ENCODE measurements around the gene HSFX3. TPM values are rescaled to one million over a fixed set of nuclear protein-coding genes. Genes with fewer than 3 reads are reported as not detected.

HSFX3 gene
- total and polyA plus RNA-seq, 2 of the 13 experiments (the other 11 are each of a cell fraction or from before 2014, with no cell fraction given), result not detected

DNA sequence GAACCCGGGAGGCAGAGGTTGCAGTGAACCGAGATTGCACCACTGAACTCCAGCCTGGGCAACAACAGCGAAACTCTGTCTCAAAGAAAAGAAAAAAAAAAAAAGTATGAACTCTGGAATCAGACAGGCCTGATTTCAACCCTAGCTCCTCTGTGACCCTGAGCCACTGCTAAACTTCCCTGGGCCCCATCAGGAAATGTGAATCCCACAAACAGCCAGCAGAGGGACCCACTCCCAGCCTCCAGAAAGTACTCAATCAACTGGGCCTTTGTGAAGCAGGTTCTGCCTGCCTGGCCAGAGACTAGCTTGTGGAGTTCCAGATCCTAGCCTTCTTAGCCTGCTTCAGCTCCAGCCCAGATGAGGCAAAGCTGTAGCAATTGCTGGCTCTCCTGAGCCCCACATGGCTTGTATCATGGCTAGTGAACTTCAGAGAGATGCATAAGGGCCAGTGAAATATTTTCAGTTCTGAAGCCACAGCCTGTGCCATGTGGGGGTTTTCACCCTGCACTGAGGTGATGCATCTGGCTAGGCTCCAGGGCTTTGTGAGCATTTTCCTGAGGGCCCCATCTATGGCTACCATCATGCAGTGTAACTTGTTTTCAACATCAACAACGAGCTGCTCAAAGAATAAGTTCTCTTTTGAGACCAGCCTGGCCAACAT, 37.4 kb downstream of the HSFX3 start:
- H3K4me2 ChIP-seq (ENCODE audit: low read depth, low read length), result no peak overlapping the region
- intact Hi-C loops (cut with micrococcal nuclease; ENCODE audit: unreplicated experiment) (loop anchor here (1.0 kb wide), 1 partner anchor 28 kb away; no protein-coding TSS in a partner anchor), in situ Hi-C loops (cut with HindIII; ENCODE audit: extremely low pct_ligation_motif_present, low pct_unique_long_range_greater_than_20kb) (no loop called here)
- FAIRE-seq, result peak; percentile 54
- H3K79me2 ChIP-seq (ENCODE audit: insufficient read depth, low read length), result no peaks in the 10 kb centered on the region
- peak; percentile 49 for DNase-seq (ENCODE audit: low spot score)
- POLR2A ChIA-PET, result interaction anchor here (1.6 kb wide), 1 partner anchor 28 kb away, joined by 8 read pairs; the partner anchor contains the start of gene EOLA1
- no peaks in the 10 kb centered on the region for H3K9me3 ChIP-seq (ENCODE audit: low read length)
- no peak overlapping the region for H2AFZ ChIP-seq (ENCODE audit: low read length)
- no peaks in the 10 kb centered on the region for H3K36me3 ChIP-seq (replicated peaks in 1 of 2; ENCODE audit: control insufficient read depth in 1 of 2, insufficient read depth in 2 of 2, low read length in 2 of 2)
- TF ChIP-seq SMC3 (IDR thresholded peaks at IDR 0.05; ENCODE audit: low read length), result peak; percentile 67
- peak; percentile 59; the same call in 1 of the 2 replicates for TF ChIP-seq ZNF768 (CRISPR knock-in tag; IDR thresholded peaks at IDR 0.05)
- TF ChIP-seq ZFP62 (CRISPR knock-in tag; IDR thresholded peaks at IDR 0.05), result no peak
- peak; percentile 59 for TF ChIP-seq ZNF770 (CRISPR knock-in tag; IDR thresholded peaks at IDR 0.05)
- peak; percentile 36 for TF ChIP-seq STAG1 (CRISPR knock-in tag; IDR thresholded peaks at IDR 0.05)
- TF ChIP-seq, protein P1, sequence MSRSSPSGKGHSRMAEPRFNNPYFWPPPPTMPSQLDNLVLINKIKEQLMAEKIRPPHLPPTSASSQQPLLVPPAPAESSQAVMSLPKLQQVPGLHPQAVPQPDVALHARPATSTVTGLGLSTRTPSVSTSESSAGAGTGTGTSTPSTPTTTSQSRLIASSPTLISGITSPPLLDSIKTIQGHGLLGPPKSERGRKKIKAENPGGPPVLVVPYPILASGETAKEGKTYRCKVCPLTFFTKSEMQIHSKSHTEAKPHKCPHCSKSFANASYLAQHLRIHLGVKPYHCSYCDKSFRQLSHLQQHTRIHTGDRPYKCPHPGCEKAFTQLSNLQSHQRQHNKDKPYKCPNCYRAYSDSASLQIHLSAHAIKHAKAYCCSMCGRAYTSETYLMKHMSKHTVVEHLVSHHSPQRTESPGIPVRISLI (CRISPR knock-in tag; IDR thresholded peaks at IDR 0.05; ENCODE audit: borderline replicate concordance), result peak; percentile 56; the same call in 1 of the 2 replicates
- TF ChIP-seq RAD21 (CRISPR knock-in tag; IDR thresholded peaks at IDR 0.05), result peak; percentile 21; the same call in 1 of the 2 replicates
- peak; percentile 71 for TF ChIP-seq CTCF (CRISPR knock-in tag; IDR thresholded peaks at IDR 0.05)
- TF ChIP-seq, protein P2, sequence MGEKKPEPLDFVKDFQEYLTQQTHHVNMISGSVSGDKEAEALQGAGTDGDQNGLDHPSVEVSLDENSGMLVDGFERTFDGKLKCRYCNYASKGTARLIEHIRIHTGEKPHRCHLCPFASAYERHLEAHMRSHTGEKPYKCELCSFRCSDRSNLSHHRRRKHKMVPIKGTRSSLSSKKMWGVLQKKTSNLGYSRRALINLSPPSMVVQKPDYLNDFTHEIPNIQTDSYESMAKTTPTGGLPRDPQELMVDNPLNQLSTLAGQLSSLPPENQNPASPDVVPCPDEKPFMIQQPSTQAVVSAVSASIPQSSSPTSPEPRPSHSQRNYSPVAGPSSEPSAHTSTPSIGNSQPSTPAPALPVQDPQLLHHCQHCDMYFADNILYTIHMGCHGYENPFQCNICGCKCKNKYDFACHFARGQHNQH (CRISPR knock-in tag; IDR thresholded peaks at IDR 0.05), result no peak
- TF ChIP-seq ARHGAP35 (CRISPR knock-in tag; IDR thresholded peaks at IDR 0.05; ENCODE audit: borderline replicate concordance), result no peak
- H3K4me1 ChIP-seq (ENCODE audit: insufficient read depth, low read length), result peaks cover 10% of the 10 kb centered on the region; the same call in 1 of the 2 replicates
- no peaks in the 10 kb centered on the region for H3K27me3 ChIP-seq (ENCODE audit: control insufficient read depth in 1 of 2, insufficient read depth in 2 of 2, low read length in 2 of 2)
- BruUV-seq (replicated peaks), result no TSS peak
- no peaks in the 10 kb centered on the region for H4K20me1 ChIP-seq (ENCODE audit: insufficient read depth, low read length)
- no peak overlapping the region for H3K9ac ChIP-seq (ENCODE audit: insufficient read depth, low read depth, low read length)
- no peak overlapping the region for H3K27ac ChIP-seq (ENCODE audit: extremely low read length, insufficient read depth, low read length)
- 0% methylated on average over 3 of the region's 4 CpGs for WGBS (ENCODE audit: low lambda C conversion rate)
- peak; percentile 95 for ATAC-seq
- CTCF ChIA-PET (ENCODE audit: low intra/inter-chr PET ratio, low total read pairs), result no interaction called here
- H3K4me3 ChIP-seq (replicated peaks in 1 of 3; ENCODE audit: insufficient read depth in 1 of 3, low read depth in 2 of 3, low read length in 3 of 3), result no peak overlapping the region
